SW480 (cell line): Measurements from ENCODE around the gene FAM227B.
"Not testable (repeated sequence)": the region's sequence is repeated elsewhere in the genome, so short reads cannot be mapped to it uniquely, and the experiment has no call there.

Experiments used
- DNase-seq: peaks from one replicate; pipeline ENCODE4 v3.0.0-alpha.2; 2016; ENCODE audit warnings: low spot score

FAM227B gene

DNA sequence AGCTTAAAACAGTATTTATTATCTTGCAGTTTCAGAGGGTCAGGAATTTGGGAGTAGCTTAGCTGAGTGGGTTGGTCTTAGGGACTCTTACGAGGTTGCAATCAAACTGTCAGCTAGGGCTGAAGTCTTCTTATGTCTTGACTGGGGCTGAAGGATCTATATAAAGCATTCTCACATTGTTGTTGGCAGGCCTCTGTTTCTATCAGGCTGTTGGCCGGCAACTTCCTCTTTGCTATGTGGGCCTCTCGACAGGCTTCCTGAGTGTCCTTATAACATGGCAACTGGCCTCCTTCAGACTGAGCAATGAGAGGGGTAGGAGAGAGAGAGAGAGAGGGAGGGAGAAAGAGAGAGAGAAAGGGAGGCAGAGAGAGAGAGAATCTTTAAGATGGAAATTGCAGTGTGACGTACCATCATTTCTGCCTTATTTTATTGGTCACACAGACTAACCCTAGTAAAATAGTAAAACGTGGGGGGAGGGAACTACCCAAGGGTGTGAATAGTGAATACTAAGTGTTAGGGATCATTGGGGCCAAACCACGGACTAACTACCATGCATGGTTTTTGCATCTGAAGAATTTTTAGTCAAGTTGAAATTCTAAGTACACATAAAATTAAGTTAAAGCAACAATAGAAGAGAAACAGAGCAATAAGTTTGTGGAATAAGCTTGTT is 181.5 kb downstream of the FAM227B start:
- DNase-seq, result no peak

GRCh38 chr15:49436751-49437150 is 183.9 kb downstream of the FAM227B start:
- no peak for DNase-seq

- DNase-seq, result no peak
Observed at GRCh38 chr15:49435174-49435573, 185.4 kb downstream of the FAM227B start.

DNA sequence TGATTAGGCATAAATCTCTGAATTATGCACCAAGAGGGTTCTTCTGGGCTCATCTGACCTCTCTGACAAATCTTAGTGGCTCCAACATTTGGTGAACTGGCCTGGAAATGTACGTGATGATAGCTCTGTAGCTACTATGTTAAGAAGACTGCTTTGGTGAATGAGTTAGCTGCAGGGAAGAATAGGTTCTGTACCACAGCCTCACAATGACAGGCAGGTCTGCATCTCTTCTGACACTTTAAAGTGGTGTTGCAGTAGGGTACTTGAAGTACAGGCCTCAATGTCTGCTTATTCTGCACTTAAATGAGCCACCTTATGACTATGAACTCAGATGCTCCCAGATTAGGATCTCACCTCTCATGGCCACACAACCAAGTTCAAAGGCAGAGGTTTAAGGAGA is 190.6 kb downstream of the FAM227B start:
- no peak for DNase-seq

GRCh38 chr15:49428409-49429095 is 192.1 kb downstream of the FAM227B start:
- no peak for DNase-seq

GRCh38 chr15:49427372-49427771 is 193.2 kb downstream of the FAM227B start:
- no peak for DNase-seq

- DNase-seq, result no peak
Observed at GRCh38 chr15:49424954-49425353, 195.7 kb downstream of the FAM227B start.

GRCh38 chr15:49423901-49424550 is 196.6 kb downstream of the FAM227B start:
- no peak for DNase-seq

DNA sequence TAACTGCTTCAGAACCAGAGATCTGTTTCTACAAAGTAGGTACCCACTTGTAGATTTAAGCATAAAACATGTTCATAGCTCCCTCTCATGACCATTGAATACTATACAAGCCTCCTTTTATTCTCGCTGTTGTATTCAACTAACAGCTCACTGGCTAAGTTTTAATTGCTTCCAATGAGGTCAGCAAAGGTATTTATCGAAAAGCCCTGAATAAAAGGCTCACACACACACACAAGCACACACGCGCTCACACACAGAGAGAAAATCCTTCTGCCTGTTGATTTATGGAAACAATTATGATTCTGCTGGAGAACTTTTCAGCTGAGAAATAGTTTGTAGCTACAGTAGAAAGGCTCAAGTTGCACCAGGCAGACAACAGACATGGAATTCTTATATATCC is 197.6 kb downstream of the FAM227B start, which contains the start of gene FGF7:
Gene FGF7 (plus strand): TSS at position 222 of the 400 bp plus-strand sequence. CDS start 1,056 bp downstream, outside the sequence.
- DNase-seq, result no peak

DNA sequence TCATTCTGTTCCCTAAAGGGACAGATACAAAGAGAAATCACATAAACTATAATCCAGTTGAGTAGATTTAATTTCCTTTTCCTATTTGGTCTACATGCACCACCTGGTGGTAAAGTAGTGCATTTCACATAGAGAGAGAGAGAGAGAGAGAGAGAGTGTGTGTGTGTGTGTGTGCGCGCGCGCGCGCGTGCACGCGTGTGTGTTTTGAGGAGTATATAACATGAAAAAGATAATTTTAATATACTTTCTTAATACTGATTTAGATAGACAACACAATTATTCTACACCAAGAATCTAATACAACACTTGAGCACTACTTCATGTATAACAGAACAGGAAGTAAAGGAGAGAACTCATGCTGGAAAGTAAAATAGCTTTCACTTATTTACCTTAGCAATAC is 198.6 kb downstream of the FAM227B start:
- DNase-seq, result peak; percentile 9

DNA sequence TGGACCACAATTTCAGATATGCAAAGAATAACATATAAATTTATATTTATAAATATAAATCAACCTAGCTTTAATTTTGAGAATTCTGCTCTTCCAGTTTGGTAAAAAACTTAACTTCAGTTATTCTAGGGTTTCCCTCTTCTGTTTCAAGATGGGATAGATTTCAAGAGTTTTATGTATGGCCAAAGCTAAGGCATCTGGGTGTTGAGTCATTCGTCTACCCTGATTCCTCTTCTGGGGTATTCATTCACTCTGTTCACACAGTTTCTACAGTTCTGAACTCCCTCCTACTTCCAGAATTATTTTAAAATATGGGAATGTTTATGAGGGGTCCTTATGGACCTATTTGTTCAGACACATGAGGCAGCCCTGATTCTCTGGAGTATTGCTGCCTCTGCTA is 201.8 kb downstream of the FAM227B start:
- DNase-seq, result no peak

GRCh38 chr15:49415638-49416037 is 205.0 kb downstream of the FAM227B start:
- DNase-seq, result no peak

DNA sequence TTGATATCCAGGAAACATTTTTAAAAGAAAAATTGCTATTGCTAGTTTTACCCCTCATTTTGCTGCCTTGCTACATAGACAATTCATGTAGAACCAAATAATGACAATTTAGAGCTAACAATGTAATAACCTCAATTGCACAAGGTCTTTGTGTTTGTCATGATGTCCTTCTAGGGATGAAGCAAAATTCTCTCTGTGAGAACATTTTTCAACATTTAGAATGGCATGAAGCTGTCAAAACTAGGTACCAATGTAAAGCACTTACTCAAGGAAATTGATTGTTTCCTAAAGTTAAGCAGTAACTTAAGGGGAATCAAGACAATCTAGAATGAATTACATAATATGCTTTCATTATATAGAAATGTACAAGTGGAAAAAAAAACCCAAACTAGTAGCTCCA is 205.5 kb downstream of the FAM227B start:
- DNase-seq, result no peak

- DNase-seq, result no peak
Observed at GRCh38 chr15:49412797-49413196, 207.8 kb downstream of the FAM227B start.

GRCh38 chr15:49410641-49411040 is 210.0 kb downstream of the FAM227B start:
- no peak for DNase-seq

- no peak for DNase-seq
Observed at GRCh38 chr15:49406352-49407118, 214.1 kb downstream of the FAM227B start.

DNA sequence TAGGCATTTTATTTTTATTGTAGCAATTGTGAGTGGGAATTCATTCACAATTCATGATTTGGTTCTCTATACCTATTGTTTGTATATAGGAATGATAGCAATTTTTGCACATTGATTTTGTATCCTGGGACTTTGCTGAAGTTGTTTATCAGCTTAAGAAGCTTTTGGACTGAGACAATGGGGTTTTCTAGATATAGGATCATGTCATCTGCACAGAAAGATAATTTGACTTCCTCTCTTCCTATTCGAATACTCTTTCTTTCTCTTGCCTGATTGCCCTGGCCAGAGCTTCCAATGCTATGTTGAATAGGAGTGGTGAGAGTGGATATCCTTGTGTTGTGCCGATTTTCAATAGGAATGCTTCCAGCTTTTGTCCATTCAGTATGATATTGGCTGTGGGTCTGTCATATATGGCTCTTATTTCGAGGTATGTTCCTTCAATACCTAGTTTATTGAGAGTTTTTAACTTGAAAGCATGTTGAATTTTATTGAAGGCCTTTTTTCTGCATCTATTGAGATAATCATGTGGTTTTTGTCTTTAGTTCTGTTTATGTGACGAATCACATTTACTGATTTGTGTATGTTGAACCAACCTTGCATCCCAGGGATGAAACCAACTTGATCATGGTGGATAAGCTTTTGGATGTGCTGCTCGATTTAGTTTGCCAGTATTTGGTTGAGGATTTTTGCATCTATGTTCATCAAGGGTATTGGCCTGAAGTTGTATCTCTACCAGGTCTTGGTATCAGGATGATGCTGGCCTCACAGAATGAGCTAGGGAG is 217.9 kb downstream of the FAM227B start:
- DNase-seq, result not testable (repeated sequence)

GRCh38 chr15:49387471-49387870 is 233.1 kb downstream of the FAM227B start:
- DNase-seq, result no peak

DNA sequence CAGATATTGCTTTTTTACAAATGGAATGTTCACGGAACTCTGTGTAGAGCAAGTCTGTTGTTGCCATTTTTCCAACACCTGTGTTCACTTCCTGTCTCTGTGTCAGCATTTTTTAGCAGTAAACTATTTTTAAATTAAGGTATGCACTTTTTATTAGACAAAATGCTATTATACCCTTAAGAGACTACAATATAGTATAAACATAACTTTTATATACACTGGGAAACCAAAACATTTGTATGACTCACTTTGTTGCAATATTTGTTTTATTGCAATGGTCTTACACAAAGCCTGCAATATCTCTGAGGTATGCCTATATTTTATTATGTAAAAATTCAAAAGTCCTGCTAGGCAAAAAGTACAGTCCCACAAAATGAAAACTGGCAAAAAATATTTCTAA is 237.4 kb downstream of the FAM227B start:
- no peak for DNase-seq

DNA sequence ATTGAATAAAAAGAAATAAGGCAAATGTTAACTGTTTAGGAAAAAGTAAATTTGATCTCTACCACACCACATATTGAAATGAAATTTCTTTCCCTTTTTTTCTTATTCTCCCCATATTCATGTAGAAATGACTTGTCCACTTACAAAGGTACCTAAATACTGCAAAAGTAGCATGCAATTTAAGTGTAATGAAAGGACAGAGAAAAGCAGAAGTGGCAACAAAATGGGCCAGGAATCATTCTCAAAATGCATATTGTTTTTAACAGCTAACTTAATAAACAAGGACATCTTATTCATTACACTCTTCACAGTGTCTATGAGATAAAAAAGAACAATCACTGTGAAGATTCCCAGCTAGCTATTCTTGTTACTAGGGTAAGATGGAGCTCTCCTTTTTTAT is 238.2 kb downstream of the FAM227B start:
- DNase-seq, result no peak

DNA sequence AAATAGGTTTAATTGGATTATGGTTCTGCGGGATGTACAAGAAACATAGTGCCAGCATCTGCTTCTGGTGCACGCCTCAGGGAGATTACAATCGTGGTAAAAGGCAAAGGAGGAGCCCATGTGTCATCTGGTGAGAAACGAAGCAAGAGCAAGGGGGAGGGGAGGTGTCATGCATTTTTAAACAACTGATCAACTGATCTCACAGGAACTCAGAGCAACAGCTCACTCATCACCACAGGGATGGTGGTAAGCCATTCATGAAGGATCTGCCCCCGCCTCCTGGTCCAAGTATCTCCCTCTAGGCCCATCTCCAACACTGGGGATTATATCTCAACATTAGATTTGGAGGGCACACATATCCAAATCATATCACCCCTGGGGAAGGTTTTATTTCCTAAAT is 239.7 kb downstream of the FAM227B start:
- no peak for DNase-seq

GRCh38 chr15:49379996-49380395 is 240.6 kb downstream of the FAM227B start:
- no peak for DNase-seq
